ENCODE measurements around the gene CACNA1E.
"Not testable (repeated sequence)": the region's sequence is repeated elsewhere in the genome, so short reads cannot be mapped to it uniquely, and the experiment has no call there.

Gene CACNA1E

DNA sequence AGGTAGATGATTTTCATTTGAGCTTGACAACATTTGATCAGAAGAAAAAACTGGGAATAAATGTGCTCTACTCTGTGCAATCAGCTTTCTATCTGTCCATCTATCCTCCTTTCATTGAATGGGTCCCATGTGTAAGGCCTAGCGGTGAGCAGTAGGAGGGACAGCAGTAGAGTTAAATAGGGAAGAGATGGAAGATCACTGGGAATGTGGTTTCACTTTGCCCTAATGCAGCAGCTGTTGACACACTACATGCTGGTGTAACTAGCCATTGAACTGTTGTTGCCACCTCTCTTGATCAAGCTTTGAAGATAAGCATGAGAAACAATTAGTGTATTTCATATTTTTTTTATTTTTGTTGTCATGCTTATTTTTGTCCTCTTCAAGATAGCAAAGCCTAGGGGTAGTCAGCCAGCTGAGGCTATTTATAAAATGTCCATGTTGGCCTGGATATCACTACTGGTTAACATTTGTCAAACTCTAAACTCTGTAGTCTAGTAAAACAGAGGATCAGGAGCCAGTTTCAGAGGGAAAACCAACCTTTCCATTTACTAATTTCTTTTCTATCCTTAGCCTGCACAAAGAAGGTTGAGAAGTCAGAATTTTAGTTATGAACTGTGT lies 41.9 kb downstream of the CACNA1E start:
- DNase-seq (ENCODE audit: low read depth in 2 of 2), result no peak
- H3K4me3 ChIP-seq (replicated peaks in 1 of 2; ENCODE audit: low read depth in 2 of 2, low read length in 2 of 2), result no peak overlapping the region
- TF ChIP-seq, protein P1, sequence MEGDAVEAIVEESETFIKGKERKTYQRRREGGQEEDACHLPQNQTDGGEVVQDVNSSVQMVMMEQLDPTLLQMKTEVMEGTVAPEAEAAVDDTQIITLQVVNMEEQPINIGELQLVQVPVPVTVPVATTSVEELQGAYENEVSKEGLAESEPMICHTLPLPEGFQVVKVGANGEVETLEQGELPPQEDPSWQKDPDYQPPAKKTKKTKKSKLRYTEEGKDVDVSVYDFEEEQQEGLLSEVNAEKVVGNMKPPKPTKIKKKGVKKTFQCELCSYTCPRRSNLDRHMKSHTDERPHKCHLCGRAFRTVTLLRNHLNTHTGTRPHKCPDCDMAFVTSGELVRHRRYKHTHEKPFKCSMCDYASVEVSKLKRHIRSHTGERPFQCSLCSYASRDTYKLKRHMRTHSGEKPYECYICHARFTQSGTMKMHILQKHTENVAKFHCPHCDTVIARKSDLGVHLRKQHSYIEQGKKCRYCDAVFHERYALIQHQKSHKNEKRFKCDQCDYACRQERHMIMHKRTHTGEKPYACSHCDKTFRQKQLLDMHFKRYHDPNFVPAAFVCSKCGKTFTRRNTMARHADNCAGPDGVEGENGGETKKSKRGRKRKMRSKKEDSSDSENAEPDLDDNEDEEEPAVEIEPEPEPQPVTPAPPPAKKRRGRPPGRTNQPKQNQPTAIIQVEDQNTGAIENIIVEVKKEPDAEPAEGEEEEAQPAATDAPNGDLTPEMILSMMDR (IDR thresholded peaks at IDR 0.05; ENCODE audit: low read depth, low read length), result no peak

DNA sequence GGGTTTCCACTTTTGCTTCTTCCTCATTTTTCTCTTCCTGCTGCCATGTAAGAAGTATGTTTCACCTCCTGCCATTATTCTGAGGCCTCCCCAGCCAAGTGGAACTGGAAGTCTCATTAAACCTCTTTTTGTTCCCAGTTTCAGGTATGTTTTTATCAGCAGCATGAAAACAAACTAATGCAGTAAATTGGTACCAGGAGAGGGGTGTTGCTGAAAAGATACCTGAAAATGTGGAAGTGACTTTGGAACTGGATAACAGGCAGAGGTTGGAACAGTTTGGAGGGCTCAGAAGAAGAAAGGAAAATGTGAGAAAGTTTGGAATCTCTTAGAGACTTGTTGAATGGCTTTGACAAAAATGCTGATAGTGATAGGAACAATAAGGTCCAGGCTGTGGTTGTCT lies 44.9 kb downstream of the CACNA1E start:
- not testable (repeated sequence) for H3K4me3 ChIP-seq (replicated peaks in 1 of 2; ENCODE audit: low read depth in 2 of 2, low read length in 2 of 2); DNase-seq (ENCODE audit: low read depth in 2 of 2)

DNA sequence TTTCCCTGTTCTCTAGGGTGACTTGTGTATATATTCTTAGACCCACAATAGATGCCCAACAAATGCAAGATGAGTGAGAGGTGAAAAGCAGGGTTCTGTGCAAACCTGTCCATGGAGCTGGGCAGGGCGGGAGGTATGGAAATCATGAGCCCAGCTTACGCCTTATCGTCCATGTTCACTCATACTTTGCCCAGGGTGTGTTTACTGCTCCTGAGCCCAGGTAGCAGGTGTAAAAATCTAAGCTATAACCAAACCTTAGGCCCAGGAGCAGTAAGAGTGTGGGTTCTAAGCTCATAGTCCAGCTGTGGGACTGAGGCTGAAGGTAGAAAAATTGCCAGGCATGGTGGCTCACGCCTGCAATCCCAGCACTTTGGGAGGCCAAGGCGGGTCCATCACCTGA lies 48.1 kb downstream of the CACNA1E start:
- no peak for DNase-seq (ENCODE audit: low read depth in 2 of 2)
- no peak overlapping the region for H3K4me3 ChIP-seq (replicated peaks in 1 of 2; ENCODE audit: low read depth in 2 of 2, low read length in 2 of 2)
- TF ChIP-seq, protein P1 (IDR thresholded peaks at IDR 0.05; ENCODE audit: low read depth, low read length), result no peak

DNA sequence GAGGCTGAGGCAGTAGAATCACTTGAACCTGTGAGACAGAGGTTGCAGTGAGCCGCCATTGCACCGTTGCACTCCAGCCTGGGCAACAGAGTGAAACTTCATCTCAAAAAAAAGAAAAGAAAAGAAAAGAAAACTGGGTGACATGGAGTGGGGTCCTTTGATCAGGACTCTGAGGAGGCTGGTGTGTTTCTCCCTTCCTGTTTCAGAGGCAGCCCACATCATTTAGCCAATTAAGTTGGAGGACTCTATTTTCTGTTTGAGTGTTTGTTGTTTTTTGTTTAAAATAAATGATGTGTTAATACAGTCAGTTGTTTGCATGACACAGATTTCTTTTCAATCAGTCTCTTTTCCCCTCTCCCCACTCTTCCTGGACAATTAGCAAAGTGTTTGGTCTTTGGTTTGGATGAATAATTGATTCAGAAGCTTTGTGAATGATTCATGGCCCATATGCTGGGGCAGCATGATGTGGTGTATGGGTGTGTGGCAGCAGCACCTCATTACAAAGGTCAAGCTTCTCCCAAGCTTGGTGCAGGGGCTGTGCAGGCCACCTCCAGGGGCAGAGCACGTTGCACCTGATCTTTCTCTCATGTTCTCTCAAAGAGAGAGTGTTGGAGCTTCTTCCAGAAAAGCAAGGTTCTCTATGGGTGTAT lies 48.8 kb downstream of the CACNA1E start:
- DNase-seq (ENCODE audit: low read depth in 2 of 2), result no peak
- TF ChIP-seq, protein P1 (IDR thresholded peaks at IDR 0.05; ENCODE audit: low read depth, low read length), result no peak
- H3K4me3 ChIP-seq (replicated peaks in 1 of 2; ENCODE audit: low read depth in 2 of 2, low read length in 2 of 2), result no peak overlapping the region

DNA sequence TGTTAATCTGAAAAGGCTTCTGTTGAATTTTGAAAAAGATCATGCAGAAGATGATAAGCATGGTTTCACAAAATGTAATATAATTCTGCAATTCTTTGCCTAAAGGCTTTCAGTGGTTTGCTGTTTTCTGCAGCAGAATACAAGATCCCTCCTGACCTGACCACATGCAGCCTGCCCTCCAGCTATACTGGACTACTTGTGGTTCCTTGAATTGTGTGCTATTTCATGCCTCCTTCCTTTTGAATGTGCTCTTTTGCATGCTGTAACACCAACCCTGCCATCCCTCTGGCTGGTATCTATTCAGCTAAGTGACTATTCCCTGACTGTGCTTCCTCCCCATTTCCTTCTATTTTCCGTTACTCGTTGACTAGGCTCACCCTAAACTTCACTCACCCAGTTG lies 55.5 kb downstream of the CACNA1E start:
- TF ChIP-seq, protein P1 (IDR thresholded peaks at IDR 0.05; ENCODE audit: low read depth, low read length), result no peak
- DNase-seq (ENCODE audit: low read depth in 2 of 2), result no peak
- no peak overlapping the region for H3K4me3 ChIP-seq (replicated peaks in 1 of 2; ENCODE audit: low read depth in 2 of 2, low read length in 2 of 2)

DNA sequence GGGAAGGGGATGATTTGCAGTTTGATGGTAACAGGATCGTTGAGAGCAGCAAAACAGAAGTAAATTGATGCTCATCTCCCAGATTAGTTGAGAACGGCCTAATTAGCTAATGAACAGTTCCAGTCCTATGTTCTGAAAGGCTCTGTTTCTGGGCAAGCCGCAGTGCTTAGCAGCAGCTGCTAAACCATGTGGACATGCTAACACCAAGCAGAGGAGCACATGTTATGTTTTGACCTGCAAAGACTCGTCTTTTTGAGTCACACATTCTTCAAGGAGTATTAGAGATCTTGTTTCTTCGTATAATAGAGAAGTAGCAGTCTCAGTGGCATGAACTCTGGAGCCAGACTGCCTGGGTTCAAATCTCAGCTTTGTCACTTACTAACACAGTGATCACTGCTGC lies 58.1 kb downstream of the CACNA1E start:
- no peak for DNase-seq (ENCODE audit: low read depth in 2 of 2)
- TF ChIP-seq, protein P1 (IDR thresholded peaks at IDR 0.05; ENCODE audit: low read depth, low read length), result no peak
- no peak overlapping the region for H3K4me3 ChIP-seq (replicated peaks in 1 of 2; ENCODE audit: low read depth in 2 of 2, low read length in 2 of 2)

DNA sequence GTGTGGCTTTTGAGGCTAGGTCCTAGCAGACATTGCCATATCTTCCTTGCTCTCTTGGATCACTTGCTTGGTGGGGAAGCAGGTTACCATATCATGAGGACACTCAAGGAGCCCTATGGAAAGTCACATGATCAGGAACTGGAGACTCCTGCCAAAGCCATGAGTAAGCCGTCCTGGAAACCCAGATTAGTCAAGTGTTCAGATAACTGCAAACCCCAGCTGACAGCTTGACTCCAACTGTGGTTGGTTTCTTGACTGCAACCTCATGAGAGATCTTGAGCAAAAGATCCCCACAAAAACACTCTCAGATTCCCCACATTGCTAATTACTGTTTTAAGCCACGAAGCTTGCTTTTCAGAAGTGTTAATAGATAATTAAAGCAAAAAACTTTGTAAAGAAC lies 58.6 kb downstream of the CACNA1E start:
- TF ChIP-seq, protein P1 (IDR thresholded peaks at IDR 0.05; ENCODE audit: low read depth, low read length), result no peak
- DNase-seq (ENCODE audit: low read depth in 2 of 2), result peak; percentile 2 to 4
- H3K4me3 ChIP-seq (replicated peaks in 1 of 2; ENCODE audit: low read depth in 2 of 2, low read length in 2 of 2), result no peak overlapping the region

DNA sequence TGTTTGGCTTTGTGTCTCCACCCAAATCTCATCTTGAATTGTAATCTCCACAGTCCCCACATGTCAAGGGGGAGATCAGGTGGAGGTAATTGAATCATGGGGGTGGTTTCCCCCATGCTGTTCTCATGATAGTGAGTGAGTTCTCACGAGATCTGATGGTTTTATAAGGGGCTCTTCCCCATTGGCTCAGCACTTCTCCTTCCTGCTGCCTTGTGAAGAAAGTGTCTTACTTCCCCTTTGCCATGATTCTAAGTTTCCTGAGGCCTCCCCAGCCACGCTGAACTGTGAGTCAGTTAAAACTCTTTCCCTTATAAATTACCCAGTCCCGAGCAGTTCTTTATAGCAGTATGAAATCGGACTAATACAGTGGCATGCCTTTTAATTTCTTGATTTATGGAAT lies 59.1 kb downstream of the CACNA1E start:
- not testable (repeated sequence) for DNase-seq (ENCODE audit: low read depth in 2 of 2); H3K4me3 ChIP-seq (replicated peaks in 1 of 2; ENCODE audit: low read depth in 2 of 2, low read length in 2 of 2)

Measured in cardiac fibroblast (primary cell).